GM06990 (cell line): ENCODE measurements around the gene TECTA.

Experiments
- DNase-seq: peaks from one replicate; pipeline ENCODE4 v3.0.0-alpha.2; 2011; ENCODE audit not compliant: insufficient read length; ENCODE audit errors: extremely low read depth
- H3K27me3 ChIP-seq: replicated peaks from 2 replicates; pipeline ENCODE4 v1.6.0; 2011; ENCODE audit warnings: low read length; ENCODE audit not compliant: control insufficient read depth, insufficient read depth
- H3K36me3 ChIP-seq: 2 replicates; pipeline ENCODE4 v1.5.1; 2011; ENCODE audit warnings: low read length; ENCODE audit not compliant: control insufficient read depth, insufficient read depth
- H3K4me3 ChIP-seq: replicated peaks from 2 replicates; pipeline ENCODE4 v1.5.1; 2011; ENCODE audit warnings: low read depth, mild to moderate bottlenecking, control low read depth, low read length
- CTCF ChIP-seq: IDR thresholded peaks from 2 replicates; pipeline ENCODE4 v1.5.1; 2011; ENCODE audit warnings: low read length, control low read depth, mild to moderate bottlenecking, inconsistent platforms; ENCODE audit not compliant: insufficient read depth, poor library complexity, severe bottlenecking

TECTA gene

GRCh38 chr11:121194731-121195596 lies 93.9 kb downstream of the TECTA start:
- Histone ChIP-seq H3K36me3 (no peaks in the 10 kb centered on the region), H3K27me3 (no peaks in the 10 kb centered on the region), H3K4me3 (peak overlapping the region; percentile 17; the same call in 1 of the 2 replicates)
- peak; percentile 74 for TF ChIP-seq CTCF
- no peak for DNase-seq

- DNase-seq, result no peak
- H3K36me3 ChIP-seq, result no peaks in the 10 kb centered on the region
- no peak overlapping the region for H3K4me3 ChIP-seq
- TF ChIP-seq CTCF, result no peak
- H3K27me3 ChIP-seq, result no peaks in the 10 kb centered on the region
Measured at GRCh38 chr11:121198491-121198890, 97.4 kb downstream of the TECTA start.

- Histone ChIP-seq H3K36me3 (no peaks in the 10 kb centered on the region), H3K4me3 (no peak overlapping the region), H3K27me3 (no peaks in the 10 kb centered on the region)
- no peak for DNase-seq
- no peak for TF ChIP-seq CTCF
Measured at GRCh38 chr11:121199516-121199915, 98.5 kb downstream of the TECTA start.

- H3K4me3 ChIP-seq, result no peak overlapping the region
- H3K27me3 ChIP-seq, result no peaks in the 10 kb centered on the region
- no peak for DNase-seq
- H3K36me3 ChIP-seq, result no peaks in the 10 kb centered on the region
- TF ChIP-seq CTCF, result no peak
Measured at GRCh38 chr11:121206810-121207209, 105.8 kb downstream of the TECTA start.

GRCh38 chr11:121207485-121208115 lies 106.6 kb downstream of the TECTA start:
- no peak overlapping the region for H3K4me3 ChIP-seq
- no peak for TF ChIP-seq CTCF
- no peaks in the 10 kb centered on the region for H3K27me3 ChIP-seq
- DNase-seq, result no peak
- H3K36me3 ChIP-seq, result no peaks in the 10 kb centered on the region
